PC-3 (cell line): ENCODE data around the gene ESRRG. TPM values are rescaled to one million over a fixed set of nuclear protein-coding genes. Genes with fewer than 3 reads are reported as not detected.

ENCODE experiments used
- ATAC-seq: fragments of 200-7000 bp; cut with Tn5 transposase; 2 replicates; pipeline ENCODE4 v1.9.1; 2020; ENCODE audit warnings: mild to moderate bottlenecking, moderate library complexity
- BruUV-seq: library from RNA; stranded (reverse); fragments of 400-500 nt; replicated peaks from 2 replicates; lab custom pipeline; 2021; lab: Mats Ljungman, UMichigan
- CTCF ChIA-PET: fragments of 300-600 bp; sonication (Branson Sonifier 250); formaldehyde crosslinking; loops from one replicate; lab custom pipeline; 2022; ENCODE audit warnings: antibody characterized with exemption; lab: Charles Lee
- POLR2A ChIA-PET: fragments of 300-600 bp; sonication (Branson Sonifier 250); formaldehyde crosslinking; loops from one replicate; lab custom pipeline; 2022; ENCODE audit warnings: antibody characterized with exemption; ENCODE audit not compliant: unreplicated experiment; lab: Charles Lee
- DNase-seq: peaks from one replicate; pipeline ENCODE4 v3.0.0-alpha.2; 2015
- H2AFZ ChIP-seq: fragments of 300-600 bp; sonication (generic); 2 replicates; pipeline ENCODE4 v1.6.0; 2016; ENCODE audit warnings: antibody characterized with exemption, low read length
- H3F3A ChIP-seq: fragments of 300-600 bp; sonication (generic); one replicate; pipeline ENCODE4 v1.6.0; 2017; ENCODE audit warnings: antibody characterized with exemption, low read length, control low read depth, mild to moderate bottlenecking; ENCODE audit not compliant: unreplicated experiment
- H3K27ac ChIP-seq: fragments of 300-600 bp; sonication (generic); 2 replicates; pipeline ENCODE4 v1.5.1; 2016; ENCODE audit warnings: mild to moderate bottlenecking, low read length
- H3K27me3 ChIP-seq: fragments of 300-600 bp; sonication (generic); 2 replicates; pipeline ENCODE4 v1.6.1; 2016; ENCODE audit warnings: low read length, mixed read lengths
- H3K36me3 ChIP-seq: fragments of 300-600 bp; sonication (generic); 2 replicates; pipeline ENCODE4 v1.6.1; 2016; ENCODE audit warnings: low read depth, mixed run types, low read length, mixed read lengths
- H3K4me1 ChIP-seq: fragments of 300-600 bp; sonication (generic); 2 replicates; pipeline ENCODE4 v1.5.1; 2016; ENCODE audit warnings: low read length; ENCODE audit not compliant: insufficient read depth
- H3K4me2 ChIP-seq: fragments of 300-600 bp; sonication (generic); 2 replicates; pipeline ENCODE4 v1.6.0; 2016; ENCODE audit warnings: low read length
- H3K4me3 ChIP-seq: fragments of 300-600 bp; sonication (generic); 2 replicates; pipeline ENCODE4 v1.5.1; 2016; ENCODE audit warnings: mild to moderate bottlenecking, low read length, mixed read lengths
- H3K79me2 ChIP-seq: fragments of 300-600 bp; sonication (generic); 2 replicates; pipeline ENCODE4 v1.6.1; 2017; ENCODE audit warnings: low read length, mixed read lengths
- H3K9ac ChIP-seq: fragments of 300-600 bp; sonication (generic); 2 replicates; pipeline ENCODE4 v1.6.0; 2016; ENCODE audit warnings: mild to moderate bottlenecking, low read length
- H3K9me2 ChIP-seq: fragments of 300-600 bp; sonication (generic); replicated peaks from 2 replicates; pipeline ENCODE4 v1.6.1; 2016; ENCODE audit warnings: mixed run types, low read length, mixed read lengths
- H3K9me3 ChIP-seq: fragments of 300-600 bp; sonication (generic); 2 replicates; pipeline ENCODE4 v1.6.1; 2016; ENCODE audit warnings: low read length, mixed read lengths
- H4K20me1 ChIP-seq: fragments of 300-600 bp; sonication (generic); 2 replicates; pipeline ENCODE4 v1.6.1; 2016; ENCODE audit warnings: low read length, mixed read lengths
- CTCF ChIP-seq: fragments of 300-600 bp; sonication (generic); conservative IDR thresholded peaks from 2 replicates; pipeline ENCODE4 v1.5.1; 2017; ENCODE audit warnings: antibody characterized with exemption, low read depth, mild to moderate bottlenecking, low read length
- EZH2 ChIP-seq: fragments of 300-600 bp; sonication (generic); IDR thresholded peaks from one replicate; pipeline ENCODE4 v1.6.1; 2017; ENCODE audit warnings: antibody characterized with exemption, mild to moderate bottlenecking, low read length; ENCODE audit not compliant: unreplicated experiment
- EZH2phosphoT487 ChIP-seq: fragments of 300-600 bp; sonication (generic); IDR thresholded peaks from 2 replicates; pipeline ENCODE4 v1.6.1; 2018; ENCODE audit warnings: mild to moderate bottlenecking, antibody characterized with exemption, low read length, borderline replicate concordance
- intact Hi-C: fragments of 100-400 bp; cut with micrococcal nuclease; formaldehyde crosslinking; loops from 2 replicates; pipeline ENCODE4 v1.9.0; 2023
- total RNA-seq: library from RNA; depleted of rRNA; stranded (reverse); fragments of >200 nt; gene quantifications from 2 replicates; pipeline ENCODE4 v1.2.3, GENCODE V29; 2014

Gene ESRRG
- total RNA-seq, 1 experiment from 2014 or later, result 1.7 TPM

- ChIA-PET POLR2A (no interaction called here), CTCF (no interaction called here)
- TF ChIP-seq CTCF, result no peak
- no peak for TF ChIP-seq EZH2
- no peak for TF ChIP-seq EZH2phosphoT487
- Histone ChIP-seq H3K4me1 (peaks cover 5% of the 10 kb centered on the region; the same call in 1 of the 2 replicates), H3K27me3 (0 out of 2 replicates have a peak, but pooled peaks cover 4% of the 10 kb centered on the region), H3F3A (no peaks in the 10 kb centered on the region), H3K27ac (no peak overlapping the region), H3K4me2 (no peak overlapping the region), H3K36me3 (no peaks in the 10 kb centered on the region), H3K4me3 (no peak overlapping the region), H3K9ac (no peak overlapping the region), H2AFZ (no peak overlapping the region), H3K9me2 (no peaks in the 10 kb centered on the region), H4K20me1 (no peaks in the 10 kb centered on the region), H3K9me3 (no peaks in the 10 kb centered on the region), H3K79me2 (no peaks in the 10 kb centered on the region)
- DNase-seq, result no peak
- BruUV-seq, result no TSS peak
- intact Hi-C loops, result no loop called here
- ATAC-seq, result no peak
Measured at GRCh38 chr1:216518844-216519627, 204.2 kb downstream of the ESRRG start.

GRCh38 chr1:216502528-216503162, 220.6 kb downstream of the ESRRG start:
- intact Hi-C loops, result no loop called here
- Histone ChIP-seq H3K9ac (no peak overlapping the region), H2AFZ (no peak overlapping the region), H4K20me1 (no peaks in the 10 kb centered on the region), H3K4me3 (no peak overlapping the region), H3K27me3 (peaks cover 8% of the 10 kb centered on the region; the same call in 1 of the 2 replicates), H3K9me2 (no peaks in the 10 kb centered on the region), H3K79me2 (no peaks in the 10 kb centered on the region), H3K4me2 (no peak overlapping the region), H3K27ac (no peak overlapping the region), H3K4me1 (no peaks in the 10 kb centered on the region), H3K36me3 (no peaks in the 10 kb centered on the region), H3F3A (no peaks in the 10 kb centered on the region), H3K9me3 (no peaks in the 10 kb centered on the region)
- no TSS peak for BruUV-seq
- ATAC-seq (no peak), DNase-seq (no peak)
- no peak for TF ChIP-seq EZH2
- no peak for TF ChIP-seq EZH2phosphoT487
- TF ChIP-seq CTCF, result no peak
- CTCF ChIA-PET, result no interaction called here
- POLR2A ChIA-PET, result no interaction called here
